Measurements from ENCODE around the gene SDK1. TPM values are rescaled to one million over a fixed set of nuclear protein-coding genes. Genes with fewer than 3 reads are reported as not detected.

SDK1 gene
- total and polyA plus RNA-seq, 2 of the 8 experiments (the other 6 are each of a cell fraction or from before 2014, with no cell fraction given): 3.3 to 7.2 TPM

- Histone ChIP-seq H3K18ac (ENCODE audit: extremely low read depth, low read length) (no peak overlapping the region), H3K4me3 (ENCODE audit: extremely low read depth in 1 of 4, insufficient read depth in 2 of 4, low read depth in 3 of 4, low read length in 4 of 4) (no peak overlapping the region), H2AK5ac (ENCODE audit: low read depth, low read length) (no peak overlapping the region), H3K27me3 (replicated peaks in 1 of 4; ENCODE audit: control insufficient read depth in 3 of 4, extremely low read depth in 1 of 4, insufficient read depth in 3 of 4, low read length in 3 of 4) (no peaks in the 10 kb centered on the region), H4K20me1 (replicated peaks in 1 of 2; ENCODE audit: control insufficient read depth in 1 of 2, insufficient read depth in 2 of 2, low read length in 2 of 2) (peaks cover 0 to 1% of the 10 kb centered on the region in 2 experiments), H2BK120ac (replicated peaks; ENCODE audit: low read depth, low read length) (no peak overlapping the region), H3K27ac (ENCODE audit: low read depth, low read length) (no peak overlapping the region), H3K23ac (ENCODE audit: insufficient read length) (no peak overlapping the region), H3K56ac (replicated peaks; ENCODE audit: insufficient read length, low read depth, low read length) (no peak overlapping the region), H3K4me2 (ENCODE audit: insufficient read depth in 1 of 2, low read depth in 2 of 2, low read length in 2 of 2) (no peak overlapping the region), H2AFZ (ENCODE audit: low read length) (no peak overlapping the region), H3K4me1 (replicated peaks in 1 of 4; ENCODE audit: control insufficient read depth in 3 of 4, insufficient read depth in 4 of 4, low read length in 3 of 4) (peaks cover 0 to 2% (median 0%) of the 10 kb centered on the region in 4 experiments; a peak in 1 of 7 replicates), H3K9ac (replicated peaks in 1 of 4; ENCODE audit: extremely low read depth in 1 of 4, low read depth in 3 of 4, low read length in 3 of 4) (no peak overlapping the region), H3K79me1 (ENCODE audit: low read depth, low read length) (no peaks in the 10 kb centered on the region), H3K36me3 (ENCODE audit: control insufficient read depth in 2 of 4, insufficient read depth in 4 of 4, low read length in 3 of 4) (no peaks in the 10 kb centered on the region), H3K9me3 (ENCODE audit: insufficient read depth in 2 of 2, low read depth in 1 of 2, low read length in 1 of 2) (peaks cover 0 to 4% of the 10 kb centered on the region in 2 experiments; a peak in 1 of 4 replicates), H2BK12ac (ENCODE audit: low read depth, low read length) (no peak overlapping the region), H3K14ac (ENCODE audit: insufficient read length) (no peak overlapping the region), H2BK15ac (ENCODE audit: low read length) (no peak overlapping the region), H4K5ac (ENCODE audit: insufficient read length, low read depth, low read length) (no peak overlapping the region), H3K4ac (replicated peaks; ENCODE audit: insufficient read length, low read depth, low read length) (no peak overlapping the region), H4K8ac (ENCODE audit: extremely low read depth, insufficient read depth, low read length) (no peak overlapping the region), H3K23me2 (ENCODE audit: low read depth, low read length) (peaks cover 9% of the 10 kb centered on the region; the same call in 1 of the 2 replicates), H2BK5ac (ENCODE audit: low read depth, low read length) (no peak overlapping the region), H3K79me2 (ENCODE audit: control insufficient read depth in 1 of 2, insufficient read depth in 2 of 2, low read length in 2 of 2) (no peaks in the 10 kb centered on the region), H2BK20ac (ENCODE audit: low read length) (no peak overlapping the region), H4K91ac (replicated peaks; ENCODE audit: insufficient read length, low read length) (no peak overlapping the region)
- ChIA-PET POLR2A (ENCODE audit: partially characterized antibody) (no interaction called here), CTCF (ENCODE audit: partially characterized antibody) (no interaction called here)
- 95% methylated on average over 8 of the region's 8 CpGs; no CpG with 5 or more reads in 1 of the 2 experiments for WGBS, 2 experiments (ENCODE audit: extremely low coverage in 1 of 2, insufficient coverage in 1 of 2, insufficient read length in 1 of 2, insufficient replicate concordance in 2 of 2, low coverage in 1 of 2, low lambda C conversion rate in 2 of 2, missing lambda C conversion rate in 1 of 2)
- no peak for FAIRE-seq
- DNase-seq (ENCODE audit: low read depth in 1 of 2, low spot score in 2 of 2): no peak
- TF ChIP-seq, protein P1, sequence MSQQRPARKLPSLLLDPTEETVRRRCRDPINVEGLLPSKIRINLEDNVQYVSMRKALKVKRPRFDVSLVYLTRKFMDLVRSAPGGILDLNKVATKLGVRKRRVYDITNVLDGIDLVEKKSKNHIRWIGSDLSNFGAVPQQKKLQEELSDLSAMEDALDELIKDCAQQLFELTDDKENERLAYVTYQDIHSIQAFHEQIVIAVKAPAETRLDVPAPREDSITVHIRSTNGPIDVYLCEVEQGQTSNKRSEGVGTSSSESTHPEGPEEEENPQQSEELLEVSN (IDR thresholded peaks at IDR 0.05): no peak
- no peak for TF ChIP-seq BACH1 (IDR thresholded peaks at IDR 0.05; ENCODE audit: low read length)
- TF ChIP-seq EP300 (IDR thresholded peaks at IDR 0.05; ENCODE audit: borderline replicate concordance in 1 of 2, low read depth in 2 of 2, low read length in 2 of 2): no peak
- no peak for TF ChIP-seq TEAD4 (IDR thresholded peaks at IDR 0.05; ENCODE audit: low read depth, low read length)
- TF ChIP-seq, protein P2, sequence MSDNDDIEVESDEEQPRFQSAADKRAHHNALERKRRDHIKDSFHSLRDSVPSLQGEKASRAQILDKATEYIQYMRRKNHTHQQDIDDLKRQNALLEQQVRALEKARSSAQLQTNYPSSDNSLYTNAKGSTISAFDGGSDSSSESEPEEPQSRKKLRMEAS (IDR thresholded peaks at IDR 0.05): no peak
- TF ChIP-seq KDM5A (IDR thresholded peaks at IDR 0.05; ENCODE audit: low read length): no peak
- no peak for TF ChIP-seq CREB1 (IDR thresholded peaks at IDR 0.05)
- TF ChIP-seq CEBPB (IDR thresholded peaks at IDR 0.05; ENCODE audit: low read depth, low read length): no peak
- no peak for TF ChIP-seq EGR1 (IDR thresholded peaks at IDR 0.05; ENCODE audit: borderline replicate concordance, low read depth, low read length)
- TF ChIP-seq CHD2 (IDR thresholded peaks at IDR 0.05; ENCODE audit: low read length): no peak
- no peak for TF ChIP-seq TBP (IDR thresholded peaks at IDR 0.05; ENCODE audit: low read depth, low read length)
- no peak for TF ChIP-seq CHD1 (IDR thresholded peaks at IDR 0.05; ENCODE audit: low read depth, low read length)
These were observed 822.8 kb downstream of the SDK1 start for GRCh38 chr7:4123823-4124222.
